IMR-90 (cell line): ENCODE data around the gene CYP51A1. TPM values are rescaled to one million over a fixed set of nuclear protein-coding genes. Genes with fewer than 3 reads are reported as not detected.

Experiments
- ATAC-seq: fragments of 200-7000 bp; cut with Tn5 transposase; 2 replicates; pipeline ENCODE4 v1.9.1; 2020; ENCODE audit warnings: low read depth, mild to moderate bottlenecking, moderate library complexity
- BruUV-seq: library from RNA; stranded (reverse); fragments of 400-500 nt; replicated peaks from 2 replicates; lab custom pipeline; 2021; lab: Mats Ljungman, UMichigan
- CTCF ChIA-PET: fragments of 300-600 bp; formaldehyde crosslinking; extraction: SDS; loops from one replicate; lab custom pipeline; 2021; ENCODE audit warnings: antibody characterized with exemption; lab: Yijun Ruan, JAX
- POLR2A ChIA-PET: fragments of 300-600 bp; sonication (Branson Sonifier 250); formaldehyde crosslinking; loops from one replicate; lab custom pipeline; 2022; ENCODE audit warnings: antibody characterized with exemption; ENCODE audit not compliant: unreplicated experiment; lab: Charles Lee
- DNase-seq: peaks from one replicate; pipeline ENCODE4 v3.0.0; 2013
- H2AFZ ChIP-seq: replicated peaks from 2 replicates; pipeline ENCODE3; 2013; ENCODE audit warnings: low read length, mild to moderate bottlenecking; ENCODE audit not compliant: poor library complexity
- H2AK5ac ChIP-seq: 2 replicates; pipeline ENCODE4 v1.6.1; 2013; ENCODE audit warnings: low read depth, low read length, inconsistent platforms
- H2AK9ac ChIP-seq: replicated peaks from 2 replicates; pipeline ENCODE3; 2013; ENCODE audit warnings: mild to moderate bottlenecking, low read depth, low read length, moderate library complexity; ENCODE audit not compliant: poor library complexity
- H2BK120ac ChIP-seq: 2 replicates; pipeline ENCODE4 v1.6.1; 2013; ENCODE audit warnings: low read depth, low read length, inconsistent platforms
- H2BK15ac ChIP-seq: 3 replicates; pipeline ENCODE4 v1.6.1; 2013; ENCODE audit warnings: low read depth, low read length, inconsistent platforms
- H2BK20ac ChIP-seq: 2 replicates; pipeline ENCODE4 v1.6.1; 2013; ENCODE audit warnings: low read depth, mild to moderate bottlenecking, inconsistent platforms, low read length, moderate library complexity
- H2BK5ac ChIP-seq: 2 replicates; pipeline ENCODE4 v1.6.1; 2013; ENCODE audit warnings: mild to moderate bottlenecking, low read depth, low read length, inconsistent platforms; ENCODE audit not compliant: poor library complexity, severe bottlenecking
- H3K14ac ChIP-seq: replicated peaks from 2 replicates; pipeline ENCODE4 v1.6.1; 2013; ENCODE audit warnings: low read depth, low read length, inconsistent platforms
- H3K18ac ChIP-seq: 2 replicates; pipeline ENCODE4 v1.6.1; 2013; ENCODE audit warnings: low read depth, low read length, control low read depth
- H3K23ac ChIP-seq: 2 replicates; pipeline ENCODE4 v1.6.1; 2013; ENCODE audit warnings: low read depth, low read length, inconsistent platforms
- H3K27ac ChIP-seq: 2 replicates; pipeline ENCODE4 v1.5.1; 2013; ENCODE audit warnings: mild to moderate bottlenecking, control low read depth, low read length; ENCODE audit not compliant: insufficient read depth
- H3K27me3 ChIP-seq: 2 replicates; pipeline ENCODE4 v1.6.1; 2013; ENCODE audit warnings: low read length; ENCODE audit not compliant: control insufficient read depth, insufficient read depth
- H3K36me3 ChIP-seq: 2 replicates; pipeline ENCODE4 v1.6.1; 2013; ENCODE audit warnings: low read length, mixed read lengths; ENCODE audit not compliant: control insufficient read depth, insufficient read depth
- H3K4ac ChIP-seq: 2 replicates; pipeline ENCODE4 v1.6.1; 2013; ENCODE audit warnings: low read depth, low read length, inconsistent platforms
- H3K4me1 ChIP-seq: 2 replicates; pipeline ENCODE4 v1.6.1; 2013; ENCODE audit warnings: low read length, mixed read lengths; ENCODE audit not compliant: control insufficient read depth, insufficient read depth
- H3K4me2 ChIP-seq: 2 replicates; pipeline ENCODE4 v1.6.1; 2013; ENCODE audit warnings: low read depth, mild to moderate bottlenecking, control low read depth, low read length, moderate library complexity
- H3K4me3 ChIP-seq: 2 replicates; pipeline ENCODE4 v1.5.1; 2013; ENCODE audit warnings: low read depth, mild to moderate bottlenecking, control low read depth, low read length, moderate library complexity; ENCODE audit not compliant: insufficient read depth
- H3K56ac ChIP-seq: 2 replicates; pipeline ENCODE4 v1.6.1; 2013; ENCODE audit warnings: low read length, inconsistent platforms; ENCODE audit not compliant: insufficient read depth; ENCODE audit errors: extremely low read depth
- H3K79me1 ChIP-seq, 2 experiments: 2 replicates each; pipeline ENCODE4 v1.6.1; 2013; ENCODE audit warnings: low read length in 2 of 2, inconsistent platforms in 1 of 2, low read depth in 1 of 2
- H3K9ac ChIP-seq: 2 replicates; pipeline ENCODE4 v1.6.1; 2013; ENCODE audit warnings: low read depth, low read length, control low read depth
- H3K9me1 ChIP-seq: 2 replicates; pipeline ENCODE4 v1.6.1; 2013; ENCODE audit warnings: low read length, inconsistent platforms; ENCODE audit not compliant: insufficient read depth
- H3K9me3 ChIP-seq: 2 replicates; pipeline ENCODE4 v1.6.1; 2013; ENCODE audit warnings: low read length; ENCODE audit not compliant: control insufficient read depth, insufficient read depth
- H4K20me1 ChIP-seq: 2 replicates; pipeline ENCODE4 v1.6.1; 2013; ENCODE audit warnings: low read length, inconsistent platforms; ENCODE audit not compliant: insufficient read depth
- H4K5ac ChIP-seq: 2 replicates; pipeline ENCODE4 v1.6.1; 2013; ENCODE audit warnings: mild to moderate bottlenecking, low read depth, low read length, control low read depth
- H4K8ac ChIP-seq, 2 experiments: 2 replicates each; pipeline ENCODE4 v1.6.1; 2013; ENCODE audit warnings: low read depth in 2 of 2, low read length in 2 of 2, control low read depth in 1 of 2, inconsistent platforms in 1 of 2
- H4K91ac ChIP-seq: 2 replicates; pipeline ENCODE4 v1.6.1; 2013; ENCODE audit warnings: low read depth, low read length, inconsistent platforms; ENCODE audit not compliant: insufficient read depth
- BHLHE40 ChIP-seq: fragments of 150-350 bp; IDR thresholded peaks from 2 replicates; pipeline ENCODE4 v1.6.1; 2016; ENCODE audit warnings: mild to moderate bottlenecking, low read depth, low read length
- CEBPB ChIP-seq: IDR thresholded peaks from 2 replicates; pipeline ENCODE4 v1.6.1; 2012; ENCODE audit warnings: low read depth, low read length, improper control_type of control experiment
- CHD1 ChIP-seq: IDR thresholded peaks from 2 replicates; pipeline ENCODE4 v1.6.1; 2012; ENCODE audit warnings: low read depth, low read length, improper control_type of control experiment
- FOS ChIP-seq: fragments of 150-350 bp; IDR thresholded peaks from 2 replicates; pipeline ENCODE4 v1.6.1; 2016; ENCODE audit warnings: low read depth, low read length
- MAZ ChIP-seq: IDR thresholded peaks from 2 replicates; pipeline ENCODE4 v1.6.1; 2012; ENCODE audit warnings: low read depth, mild to moderate bottlenecking, low read length, improper control_type of control experiment, moderate library complexity, borderline replicate concordance
- MXI1 ChIP-seq: IDR thresholded peaks from 2 replicates; pipeline ENCODE4 v1.6.1; 2012; ENCODE audit warnings: low read depth, mild to moderate bottlenecking, low read length, moderate library complexity, borderline replicate concordance
- NFE2L2 ChIP-seq: fragments of 150-350 bp; IDR thresholded peaks from 2 replicates; pipeline ENCODE4 v1.6.1; 2016; ENCODE audit warnings: low read depth, mild to moderate bottlenecking, low read length
- POLR2A ChIP-seq: IDR thresholded peaks from 2 replicates; pipeline ENCODE4 v1.6.1; 2012; ENCODE audit warnings: mild to moderate bottlenecking, low read depth, low read length
- RAD21 ChIP-seq: IDR thresholded peaks from 2 replicates; pipeline ENCODE4 v1.6.1; 2012; ENCODE audit warnings: low read length, improper control_type of control experiment
- RCOR1 ChIP-seq: IDR thresholded peaks from 2 replicates; pipeline ENCODE4 v1.6.1; 2012; ENCODE audit warnings: mild to moderate bottlenecking, low read length, improper control_type of control experiment; ENCODE audit not compliant: insufficient replicate concordance
- RFX5 ChIP-seq: IDR thresholded peaks from 2 replicates; pipeline ENCODE4 v1.8.0; 2012; ENCODE audit warnings: low read depth, mild to moderate bottlenecking, low read length, moderate library complexity
- SMC3 ChIP-seq: fragments of 150-350 bp; IDR thresholded peaks from 2 replicates; pipeline ENCODE4 v1.6.1; 2016; ENCODE audit warnings: low read depth, mild to moderate bottlenecking, antibody characterized with exemption, low read length, moderate library complexity
- WGBS, 2 experiments: methylation state at CpG; one replicate each; pipeline versions ENCODE4 v1.1.5 to v1.1.7; 2013; ENCODE audit warnings: missing lambda C conversion rate in 2 of 2; ENCODE audit not compliant: insufficient read length in 1 of 2; ENCODE audit errors: extremely low coverage in 2 of 2; 5-methylcytosine and 5-hydroxymethylcytosine counted together
- dilution Hi-C: fragments of 300-500 bp; cut with HindIII; formaldehyde crosslinking; loops from one replicate; pipeline ENCODE4 v1.14.3; 2018; ENCODE audit warnings: low sequenced_read_pairs; ENCODE audit not compliant: unreplicated experiment
- in situ Hi-C: fragments of 300-500 bp; cut with MboI; formaldehyde crosslinking; loops from 3 replicates; pipeline ENCODE4 v1.14.3; 2019; ENCODE audit warnings: low sequenced_read_pairs, inconsistent platforms, mixed read lengths
- intact Hi-C: fragments of 100-400 bp; cut with micrococcal nuclease; formaldehyde crosslinking; loops from 2 replicates; pipeline ENCODE4 v1.10.0; 2022
- polyA plus RNA-seq, 3 experiments: library from polyadenylated mRNA; depleted of rRNA; stranded (reverse); fragments of >200 nt; gene quantifications; 2 replicates each; pipeline ENCODE4 v1.2.3, GENCODE V29; 2012; ENCODE audit warnings: low replicate concordance in 1 of 3
- total RNA-seq: library from RNA; depleted of rRNA; stranded (reverse); fragments of >200 nt; gene quantifications from 2 replicates; pipeline ENCODE4 v1.2.3, GENCODE V29; 2012
- TF ChIP-seq, protein P1 (sequence below): fragments of 150-350 bp; IDR thresholded peaks from 2 replicates; pipeline ENCODE4 v1.6.1; 2017; ENCODE audit warnings: mild to moderate bottlenecking, antibody characterized with exemption, low read length, low read depth
- TF ChIP-seq, protein P2 (sequence below): fragments of 150-350 bp; IDR thresholded peaks from 2 replicates; pipeline ENCODE4 v1.6.1; 2016; ENCODE audit warnings: low read depth, mild to moderate bottlenecking, low read length, moderate library complexity, borderline replicate concordance

The CYP51A1 gene
- total and polyA plus RNA-seq, 2 of the 4 experiments (the other 2 are of a cell fraction): 12.1 to 76.4 TPM

DNA sequence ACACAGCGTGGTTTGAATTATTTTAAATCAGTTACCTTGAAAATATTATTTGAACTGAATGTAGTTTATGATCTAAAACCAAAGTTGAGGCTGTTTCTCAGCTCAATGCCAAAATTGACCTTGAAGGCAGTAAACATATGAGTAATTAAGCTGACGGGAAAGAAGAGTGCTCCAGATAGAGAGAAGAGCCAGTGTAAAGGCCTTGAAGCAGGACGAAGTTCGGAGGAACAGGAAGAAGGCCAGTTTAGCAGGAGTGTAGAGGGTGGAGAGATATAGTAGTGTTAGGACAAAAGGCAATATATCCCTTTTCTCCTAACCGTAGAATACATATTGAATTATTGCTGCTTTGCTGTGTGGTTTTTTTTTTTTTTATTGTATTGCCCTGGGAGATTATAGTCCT is 63.2 kb downstream of the CYP51A1 start:
- Histone ChIP-seq H2BK15ac (no peak overlapping the region), H3K9me1 (no peaks in the 10 kb centered on the region), H2BK120ac (no peak overlapping the region), H3K9me3 (no peaks in the 10 kb centered on the region), H3K14ac (no peak overlapping the region), H3K56ac (no peak overlapping the region), H3K27ac (no peak overlapping the region), H2AFZ (no peak overlapping the region), H4K20me1 (no peaks in the 10 kb centered on the region), H2BK20ac (no peak overlapping the region), H3K23ac (no peak overlapping the region), H2AK5ac (no peak overlapping the region), H3K9ac (no peak overlapping the region), H3K4ac (no peak overlapping the region), H3K27me3 (no peaks in the 10 kb centered on the region), H2AK9ac (no peak overlapping the region), H2BK5ac (no peak overlapping the region), H3K4me1 (no peaks in the 10 kb centered on the region), H3K4me3 (no peak overlapping the region), H4K91ac (no peak overlapping the region), H3K36me3 (peaks cover 13% of the 10 kb centered on the region), H3K79me1 (no peaks in the 10 kb centered on the region), H3K18ac (no peak overlapping the region), H4K5ac (no peak overlapping the region), H4K8ac (no peak overlapping the region), H3K4me2 (no peak overlapping the region)
- POLR2A ChIA-PET: no interaction called here
- WGBS, 2 experiments: 94% methylated on average over 3 of the region's 5 CpGs; no CpG with 5 or more reads in 1 of the 2 experiments
- TF ChIP-seq MAZ (no peak), NFE2L2 (no peak), MXI1 (no peak), BHLHE40 (no peak), SMC3 (no peak), RCOR1 (no peak), FOS (no peak), POLR2A (no peak), CHD1 (no peak), RFX5 (no peak), RAD21 (no peak), CEBPB (no peak)
- TF ChIP-seq, protein P1, sequence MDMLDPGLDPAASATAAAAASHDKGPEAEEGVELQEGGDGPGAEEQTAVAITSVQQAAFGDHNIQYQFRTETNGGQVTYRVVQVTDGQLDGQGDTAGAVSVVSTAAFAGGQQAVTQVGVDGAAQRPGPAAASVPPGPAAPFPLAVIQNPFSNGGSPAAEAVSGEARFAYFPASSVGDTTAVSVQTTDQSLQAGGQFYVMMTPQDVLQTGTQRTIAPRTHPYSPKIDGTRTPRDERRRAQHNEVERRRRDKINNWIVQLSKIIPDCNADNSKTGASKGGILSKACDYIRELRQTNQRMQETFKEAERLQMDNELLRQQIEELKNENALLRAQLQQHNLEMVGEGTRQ: no peak
- TF ChIP-seq, protein P2, sequence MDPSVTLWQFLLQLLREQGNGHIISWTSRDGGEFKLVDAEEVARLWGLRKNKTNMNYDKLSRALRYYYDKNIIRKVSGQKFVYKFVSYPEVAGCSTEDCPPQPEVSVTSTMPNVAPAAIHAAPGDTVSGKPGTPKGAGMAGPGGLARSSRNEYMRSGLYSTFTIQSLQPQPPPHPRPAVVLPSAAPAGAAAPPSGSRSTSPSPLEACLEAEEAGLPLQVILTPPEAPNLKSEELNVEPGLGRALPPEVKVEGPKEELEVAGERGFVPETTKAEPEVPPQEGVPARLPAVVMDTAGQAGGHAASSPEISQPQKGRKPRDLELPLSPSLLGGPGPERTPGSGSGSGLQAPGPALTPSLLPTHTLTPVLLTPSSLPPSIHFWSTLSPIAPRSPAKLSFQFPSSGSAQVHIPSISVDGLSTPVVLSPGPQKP: no peak
- CTCF ChIA-PET: no interaction called here
- dilution Hi-C loops: no loop called here
- ATAC-seq (no peak), DNase-seq (no peak)
- intact Hi-C loops: no loop called here
- no TSS peak for BruUV-seq
- in situ Hi-C loops: no loop called here
